Ishikawa (cell line): ENCODE results near the gene RRAS2.

Experiments
- CEBPB ChIP-seq: IDR thresholded peaks from 2 replicates; pipeline ENCODE4 v1.6.1; 2012
- CREB1 ChIP-seq: IDR thresholded peaks from 2 replicates; pipeline ENCODE4 v1.6.1; 2012; ENCODE audit warnings: low read depth
- EGR1 ChIP-seq: IDR thresholded peaks from 2 replicates; pipeline ENCODE4 v1.6.1; 2012
- EP300 ChIP-seq: IDR thresholded peaks from 2 replicates; pipeline ENCODE4 v1.6.1; 2012; ENCODE audit warnings: borderline replicate concordance
- FOXM1 ChIP-seq: IDR thresholded peaks from 2 replicates; pipeline ENCODE4 v1.6.1; 2012; ENCODE audit warnings: low read depth, borderline replicate concordance
- MAX ChIP-seq: IDR thresholded peaks from 2 replicates; pipeline ENCODE4 v1.6.1; 2012
- NFIC ChIP-seq: IDR thresholded peaks from 2 replicates; pipeline ENCODE4 v1.6.1; 2012
- RAD21 ChIP-seq: IDR thresholded peaks from 2 replicates; pipeline ENCODE4 v1.6.1; 2012; ENCODE audit warnings: low read depth
- REST ChIP-seq: IDR thresholded peaks from 2 replicates; pipeline ENCODE4 v1.6.1; 2012; ENCODE audit warnings: low read depth, mild to moderate bottlenecking
- TAF1 ChIP-seq: IDR thresholded peaks from 2 replicates; pipeline ENCODE4 v1.6.1; 2012; ENCODE audit warnings: low read depth, mild to moderate bottlenecking
- TCF12 ChIP-seq: IDR thresholded peaks from 2 replicates; pipeline ENCODE4 v1.6.1; 2012; ENCODE audit warnings: low read depth
- TEAD4 ChIP-seq: IDR thresholded peaks from 2 replicates; pipeline ENCODE4 v1.6.1; 2012
- USF1 ChIP-seq: IDR thresholded peaks from 2 replicates; pipeline ENCODE4 v1.6.1; 2012
- YY1 ChIP-seq: IDR thresholded peaks from 2 replicates; pipeline ENCODE4 v1.6.1; 2012; ENCODE audit warnings: low read depth
- ZBTB7A ChIP-seq: IDR thresholded peaks from 2 replicates; pipeline ENCODE4 v1.6.1; 2012; ENCODE audit warnings: low read depth

The RRAS2 gene

GRCh38 chr11:14366936-14367335 is 8.0 kb upstream of the RRAS2 start:
- TF ChIP-seq TEAD4: no peak
- no peak for TF ChIP-seq TAF1
- no peak for TF ChIP-seq RAD21
- TF ChIP-seq FOXM1: no peak
- TF ChIP-seq REST: no peak
- no peak for TF ChIP-seq EGR1
- no peak for TF ChIP-seq MAX
- no peak for TF ChIP-seq CEBPB
- no peak for TF ChIP-seq YY1
- TF ChIP-seq NFIC: no peak
- no peak for TF ChIP-seq TCF12
- TF ChIP-seq ZBTB7A: no peak

GRCh38 chr11:14364322-14364721 is 5.3 kb upstream of the RRAS2 start:
- TF ChIP-seq RAD21 (no peak), FOXM1 (no peak), TAF1 (no peak), EGR1 (no peak), CREB1 (no peak), CEBPB (no peak), TEAD4 (no peak), YY1 (no peak)

GRCh38 chr11:14362611-14363010 is 3.6 kb upstream of the RRAS2 start:
- TF ChIP-seq MAX (no peak), TEAD4 (no peak), CEBPB (no peak), YY1 (no peak), EGR1 (no peak), RAD21 (no peak), TCF12 (no peak), CREB1 (no peak), NFIC (no peak), REST (no peak), TAF1 (no peak), USF1 (no peak)

GRCh38 chr11:14361951-14362350 is 3.0 kb upstream of the RRAS2 start:
- TF ChIP-seq CEBPB (peak; percentile 61; the same call in 1 of the 2 replicates), EGR1 (no peak)

- no peak for TF ChIP-seq REST
- TF ChIP-seq ZBTB7A: no peak
- no peak for TF ChIP-seq EGR1
- no peak for TF ChIP-seq MAX
- TF ChIP-seq NFIC: no peak
- no peak for TF ChIP-seq YY1
- TF ChIP-seq EP300: no peak
- no peak for TF ChIP-seq FOXM1
- TF ChIP-seq TCF12: no peak
- no peak for TF ChIP-seq USF1
- no peak for TF ChIP-seq RAD21
- TF ChIP-seq CEBPB: no peak
- no peak for TF ChIP-seq TAF1
- no peak for TF ChIP-seq TEAD4
- TF ChIP-seq CREB1: no peak
Measured at GRCh38 chr11:14360976-14361375, 2.0 kb upstream of the RRAS2 start.
